HCT116 (cell line): ENCODE measurements around the gene ZNF497. TPM values are rescaled to one million over a fixed set of nuclear protein-coding genes. Genes with fewer than 3 reads are reported as not detected.

Experiments used
- ATAC-seq: fragments of 200-7000 bp; cut with Tn5 transposase; 2 replicates; pipeline ENCODE4 v1.9.1; 2020; ENCODE audit warnings: mild to moderate bottlenecking, moderate library complexity
- BruUV-seq: library from RNA; stranded (reverse); fragments of 400-500 nt; replicated peaks from 2 replicates; lab custom pipeline; 2021; lab: Mats Ljungman, UMichigan
- CTCF ChIA-PET: fragments of 300-600 bp; sonication (Branson Sonifier 250); formaldehyde crosslinking; loops from one replicate; lab custom pipeline; 2021; ENCODE audit warnings: antibody characterized with exemption; lab: Charles Lee
- POLR2A ChIA-PET: fragments of 300-600, 350-600 bp; sonication (Branson Sonifier 250); formaldehyde crosslinking; loops from one replicate; lab custom pipeline; 2021; ENCODE audit warnings: antibody characterized with exemption; lab: Charles Lee
- RAD21 ChIA-PET, 2 experiments: fragments of 300-600 bp; sonication (Branson Sonifier 250); formaldehyde crosslinking; loops; one replicate each; lab custom pipeline; 2023; ENCODE audit warnings: low total read pairs in 2 of 2; ENCODE audit not compliant: uncharacterized antibody in 2 of 2, unreplicated experiment in 2 of 2, low non-redundant PET in 1 of 2; lab: Charles Lee
- DNase-seq: peaks from one replicate; pipeline ENCODE4 v3.0.0-alpha.2; 2010; ENCODE audit warnings: low read depth, low spot score
- H2AFZ ChIP-seq: fragments of 200-600 bp; shearing (Covaris generic), sonication (generic); 2 replicates; pipeline ENCODE4 v1.6.1; 2017; ENCODE audit warnings: low read depth, mixed run types, mixed read lengths, antibody characterized with exemption, low read length; ENCODE audit not compliant: poor library complexity, severe bottlenecking
- H3K27ac ChIP-seq: 2 replicates; pipeline ENCODE4 v1.5.1; 2012; ENCODE audit warnings: low read depth, low read length
- H3K27me3 ChIP-seq: fragments of 200-600 bp; sonication (generic); 2 replicates; pipeline ENCODE4 v1.6.1; 2016; ENCODE audit warnings: mixed run types, low read length, mixed read lengths; ENCODE audit not compliant: insufficient read depth
- H3K36me3 ChIP-seq, 2 experiments: fragments of 200-500 bp in 1 of 2; fragments of 200-600 bp in 1 of 2; sonication (Bioruptor generic) in 1 of 2; sonication (generic) in 1 of 2; 2 replicates each; pipeline versions ENCODE4 v1.5.1 to v1.6.1; 2014 to 2016; ENCODE audit warnings: low read length in 2 of 2, inconsistent platforms in 1 of 2, mixed read lengths in 1 of 2, mixed run types in 1 of 2; ENCODE audit not compliant: insufficient read depth in 2 of 2, control insufficient read depth in 1 of 2
- H3K4me1 ChIP-seq, 2 experiments: fragments of 200-600 bp in 1 of 2; sonication (generic) in 1 of 2; 2 replicates each; pipeline versions ENCODE4 v1.5.1 to v1.6.1; 2012 to 2017; ENCODE audit warnings: low read length in 2 of 2, inconsistent platforms in 1 of 2, mild to moderate bottlenecking in 1 of 2, mixed read lengths in 1 of 2, mixed run types in 1 of 2, moderate library complexity in 1 of 2; ENCODE audit not compliant: insufficient read depth in 2 of 2, control insufficient read depth in 1 of 2
- H3K4me2 ChIP-seq: fragments of 200-600 bp; sonication (generic); 2 replicates; pipeline ENCODE4 v1.6.1; 2017; ENCODE audit warnings: mixed run types, low read length, mixed read lengths
- H3K4me3 ChIP-seq, 2 experiments: fragments of 200-600 bp in 1 of 2; sonication (generic) in 1 of 2; replicated peaks in 1 of 2; 2 replicates each; pipeline ENCODE4 v1.5.1; 2011 to 2016; ENCODE audit warnings: low read length in 2 of 2, control low read depth in 1 of 2, low read depth in 1 of 2, mild to moderate bottlenecking in 1 of 2, mixed read lengths in 1 of 2, mixed run types in 1 of 2
- H3K79me2 ChIP-seq: fragments of 200-600 bp; sonication (generic); 2 replicates; pipeline ENCODE4 v1.6.1; 2017; ENCODE audit warnings: mild to moderate bottlenecking, mixed run types, low read length, moderate library complexity, mixed read lengths; ENCODE audit not compliant: insufficient read depth
- H3K9ac ChIP-seq: fragments of 200-600 bp; sonication (generic); 2 replicates; pipeline ENCODE4 v1.6.1; 2016; ENCODE audit warnings: low read length, mixed read lengths
- H3K9me2 ChIP-seq: fragments of 200-600 bp; sonication (generic), shearing (Covaris generic); 2 replicates; pipeline ENCODE4 v1.6.1; 2017; ENCODE audit warnings: mixed run types, mild to moderate bottlenecking, moderate library complexity; ENCODE audit not compliant: insufficient read depth
- H3K9me3 ChIP-seq, 2 experiments: fragments of 200-500 bp in 1 of 2; fragments of 200-600 bp in 1 of 2; sonication (Bioruptor generic) in 1 of 2; sonication (generic) in 1 of 2; 2 replicates each; pipeline ENCODE4 v1.6.1; 2014 to 2017; ENCODE audit warnings: low read length in 2 of 2, mixed read lengths in 2 of 2, inconsistent platforms in 1 of 2, low read depth in 1 of 2, mild to moderate bottlenecking in 1 of 2, mixed run types in 1 of 2, moderate library complexity in 1 of 2; ENCODE audit not compliant: control insufficient read depth in 1 of 2, insufficient read depth in 1 of 2
- H4K20me1 ChIP-seq: fragments of 200-600 bp; sonication (generic), shearing (Covaris generic); 2 replicates; pipeline ENCODE4 v1.6.1; 2017; ENCODE audit warnings: mixed run types, mild to moderate bottlenecking, moderate library complexity; ENCODE audit not compliant: insufficient read depth
- CBX3 ChIP-seq: IDR thresholded peaks from 2 replicates; pipeline ENCODE4 v1.6.1; 2012; ENCODE audit warnings: low read depth
- EZH2phosphoT487 ChIP-seq: fragments of 200-600 bp; IDR thresholded peaks from 2 replicates; pipeline ENCODE4 v1.6.1; 2018; ENCODE audit warnings: antibody characterized with exemption, borderline replicate concordance
- FOSL1 ChIP-seq: IDR thresholded peaks from 2 replicates; pipeline ENCODE4 v1.6.1; 2012; ENCODE audit warnings: low read depth
- JUND ChIP-seq: IDR thresholded peaks from 2 replicates; pipeline ENCODE4 v1.6.1; 2012
- POLR2AphosphoS5 ChIP-seq: IDR thresholded peaks from 2 replicates; pipeline ENCODE4 v1.6.1; 2011; ENCODE audit warnings: mild to moderate bottlenecking, low read depth, low read length, moderate library complexity
- SIN3A ChIP-seq: IDR thresholded peaks from 2 replicates; pipeline ENCODE4 v1.6.1; 2012; ENCODE audit warnings: low read depth
- SP1 ChIP-seq: IDR thresholded peaks from 2 replicates; pipeline ENCODE4 v1.6.1; 2012; ENCODE audit warnings: low read depth
- SRF ChIP-seq: IDR thresholded peaks from 2 replicates; pipeline ENCODE4 v1.6.1; 2012; ENCODE audit warnings: low read depth
- TCF7L2 ChIP-seq: IDR thresholded peaks from 2 replicates; pipeline ENCODE4 v1.7.0; 2011; ENCODE audit warnings: borderline replicate concordance, inconsistent platforms; ENCODE audit not compliant: insufficient read depth, insufficient read length; ENCODE audit errors: extremely low read depth
- YY1 ChIP-seq: IDR thresholded peaks from 2 replicates; pipeline ENCODE4 v1.6.1; 2011; ENCODE audit warnings: low read length, low read depth, moderate library complexity, mild to moderate bottlenecking; ENCODE audit not compliant: insufficient replicate concordance; ENCODE audit errors: extremely low read depth
- ZFX ChIP-seq: fragments of 450-650 bp; IDR thresholded peaks from 2 replicates; pipeline ENCODE4 v1.6.1; 2017
- ZNF274 ChIP-seq: fragments of 200-500 bp; sonication (Bioruptor generic); IDR thresholded peaks from 2 replicates; pipeline ENCODE4 v1.6.1; 2014; ENCODE audit warnings: mild to moderate bottlenecking, low read depth, low read length, inconsistent platforms
- intact Hi-C: fragments of 100-400 bp; cut with micrococcal nuclease; formaldehyde crosslinking; loops from 2 replicates; pipeline ENCODE4 v1.10.0; 2022
- total RNA-seq: library from RNA; stranded (reverse); gene quantifications from one replicate; pipeline ENCODE4 v1.2.1, GENCODE V29; 2021; ENCODE audit not compliant: unreplicated experiment
- TF ChIP-seq, protein P1 (sequence below): IDR thresholded peaks from 2 replicates; pipeline ENCODE4 v1.6.1; 2012
- TF ChIP-seq, protein P2 (sequence below): IDR thresholded peaks from 2 replicates; pipeline ENCODE4 v1.6.1; 2011; ENCODE audit warnings: mild to moderate bottlenecking, low read length, moderate library complexity; ENCODE audit not compliant: insufficient replicate concordance; ENCODE audit errors: extremely low read depth
- TF ChIP-seq, protein P3 (sequence below): IDR thresholded peaks from 2 replicates; pipeline ENCODE4 v1.6.1; 2012
- TF ChIP-seq, protein P4 (sequence below): IDR thresholded peaks from 2 replicates; pipeline ENCODE4 v1.6.1; 2012; ENCODE audit warnings: low read depth
- TF ChIP-seq, protein P5 (sequence below), 3 experiments: fragments of 200-600 bp in 1 of 3; sonication (generic) in 1 of 3; IDR thresholded peaks in 2 of 3; conservative IDR thresholded peaks in 1 of 3; 2 replicates each; pipeline ENCODE4 v1.5.1; 2012 to 2017; ENCODE audit warnings: low read depth in 2 of 3, low read length in 2 of 3, antibody characterized with exemption in 1 of 3, borderline replicate concordance in 1 of 3, control low read depth in 1 of 3, mild to moderate bottlenecking in 1 of 3, mixed read lengths in 1 of 3, mixed run types in 1 of 3, moderate library complexity in 1 of 3; ENCODE audit not compliant: insufficient read depth in 1 of 3

ZNF497 gene
- total RNA-seq, 1 experiment from 2014 or later = 5.1 TPM

DNA sequence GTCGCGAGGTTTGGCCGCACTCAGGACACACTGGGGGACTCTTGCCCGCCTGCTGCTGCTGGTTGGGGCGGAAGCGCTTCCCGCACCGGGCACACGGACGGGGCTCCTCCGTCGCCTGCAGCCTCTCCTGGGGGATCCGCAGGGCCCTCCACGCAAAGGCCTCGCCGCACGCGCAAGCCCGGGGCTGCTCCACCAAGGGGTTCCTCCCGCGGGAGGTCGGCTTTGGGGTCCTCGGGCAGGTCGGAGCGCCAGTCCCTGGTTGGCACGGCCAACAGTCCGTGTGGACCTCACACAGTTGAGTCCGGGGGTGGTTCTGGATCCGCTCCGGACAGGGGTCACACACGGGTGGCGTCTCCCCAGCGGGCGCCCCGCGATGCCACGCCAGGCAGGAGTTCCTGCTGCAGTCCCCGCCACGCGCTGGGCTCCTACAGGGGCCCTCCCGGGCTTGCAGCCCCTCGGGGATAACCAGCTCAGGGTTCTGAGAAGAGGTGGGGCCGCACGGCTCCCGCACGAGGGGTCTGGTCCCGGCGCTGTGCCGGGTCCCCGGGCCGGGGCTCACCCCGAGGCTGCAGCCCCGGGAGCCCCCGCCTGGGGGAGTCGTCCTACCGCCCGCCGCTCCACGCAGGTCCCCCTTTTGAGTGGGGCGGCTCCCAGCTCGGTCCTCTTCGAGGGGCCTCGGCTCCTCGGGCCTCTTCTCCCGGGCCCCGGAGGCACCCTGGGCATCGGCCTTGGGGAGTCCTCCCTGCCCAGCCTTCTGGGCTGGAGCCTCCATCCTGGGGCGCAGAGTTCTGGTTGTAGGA is 6.2 kb upstream of the ZNF497 start:
- Histone ChIP-seq H3K9me2 (no peaks in the 10 kb centered on the region), H3K9me3 (no peaks in the 10 kb centered on the region), H3K36me3 (no peaks in the 10 kb centered on the region), H3K9ac (no peak overlapping the region)
- RAD21 ChIA-PET = no interaction called here
- intact Hi-C loops = no loop called here
- BruUV-seq = no TSS peak
- no peak for ATAC-seq
- TF ChIP-seq SRF (no peak), FOSL1 (no peak), TCF7L2 (no peak), SIN3A (no peak), POLR2AphosphoS5 (no peak), ZNF274 (no peak), YY1 (no peak), CBX3 (no peak), EZH2phosphoT487 (no peak), SP1 (no peak), ZFX (no peak), JUND (no peak)
- TF ChIP-seq, protein P1, sequence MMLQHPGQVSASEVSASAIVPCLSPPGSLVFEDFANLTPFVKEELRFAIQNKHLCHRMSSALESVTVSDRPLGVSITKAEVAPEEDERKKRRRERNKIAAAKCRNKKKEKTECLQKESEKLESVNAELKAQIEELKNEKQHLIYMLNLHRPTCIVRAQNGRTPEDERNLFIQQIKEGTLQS = no peak
- TF ChIP-seq, protein P2, sequence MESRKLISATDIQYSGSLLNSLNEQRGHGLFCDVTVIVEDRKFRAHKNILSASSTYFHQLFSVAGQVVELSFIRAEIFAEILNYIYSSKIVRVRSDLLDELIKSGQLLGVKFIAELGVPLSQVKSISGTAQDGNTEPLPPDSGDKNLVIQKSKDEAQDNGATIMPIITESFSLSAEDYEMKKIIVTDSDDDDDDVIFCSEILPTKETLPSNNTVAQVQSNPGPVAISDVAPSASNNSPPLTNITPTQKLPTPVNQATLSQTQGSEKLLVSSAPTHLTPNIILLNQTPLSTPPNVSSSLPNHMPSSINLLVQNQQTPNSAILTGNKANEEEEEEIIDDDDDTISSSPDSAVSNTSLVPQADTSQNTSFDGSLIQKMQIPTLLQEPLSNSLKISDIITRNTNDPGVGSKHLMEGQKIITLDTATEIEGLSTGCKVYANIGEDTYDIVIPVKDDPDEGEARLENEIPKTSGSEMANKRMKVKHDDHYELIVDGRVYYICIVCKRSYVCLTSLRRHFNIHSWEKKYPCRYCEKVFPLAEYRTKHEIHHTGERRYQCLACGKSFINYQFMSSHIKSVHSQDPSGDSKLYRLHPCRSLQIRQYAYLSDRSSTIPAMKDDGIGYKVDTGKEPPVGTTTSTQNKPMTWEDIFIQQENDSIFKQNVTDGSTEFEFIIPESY = no peak
- TF ChIP-seq, protein P3, sequence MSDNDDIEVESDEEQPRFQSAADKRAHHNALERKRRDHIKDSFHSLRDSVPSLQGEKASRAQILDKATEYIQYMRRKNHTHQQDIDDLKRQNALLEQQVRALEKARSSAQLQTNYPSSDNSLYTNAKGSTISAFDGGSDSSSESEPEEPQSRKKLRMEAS = no peak
- TF ChIP-seq, protein P4, sequence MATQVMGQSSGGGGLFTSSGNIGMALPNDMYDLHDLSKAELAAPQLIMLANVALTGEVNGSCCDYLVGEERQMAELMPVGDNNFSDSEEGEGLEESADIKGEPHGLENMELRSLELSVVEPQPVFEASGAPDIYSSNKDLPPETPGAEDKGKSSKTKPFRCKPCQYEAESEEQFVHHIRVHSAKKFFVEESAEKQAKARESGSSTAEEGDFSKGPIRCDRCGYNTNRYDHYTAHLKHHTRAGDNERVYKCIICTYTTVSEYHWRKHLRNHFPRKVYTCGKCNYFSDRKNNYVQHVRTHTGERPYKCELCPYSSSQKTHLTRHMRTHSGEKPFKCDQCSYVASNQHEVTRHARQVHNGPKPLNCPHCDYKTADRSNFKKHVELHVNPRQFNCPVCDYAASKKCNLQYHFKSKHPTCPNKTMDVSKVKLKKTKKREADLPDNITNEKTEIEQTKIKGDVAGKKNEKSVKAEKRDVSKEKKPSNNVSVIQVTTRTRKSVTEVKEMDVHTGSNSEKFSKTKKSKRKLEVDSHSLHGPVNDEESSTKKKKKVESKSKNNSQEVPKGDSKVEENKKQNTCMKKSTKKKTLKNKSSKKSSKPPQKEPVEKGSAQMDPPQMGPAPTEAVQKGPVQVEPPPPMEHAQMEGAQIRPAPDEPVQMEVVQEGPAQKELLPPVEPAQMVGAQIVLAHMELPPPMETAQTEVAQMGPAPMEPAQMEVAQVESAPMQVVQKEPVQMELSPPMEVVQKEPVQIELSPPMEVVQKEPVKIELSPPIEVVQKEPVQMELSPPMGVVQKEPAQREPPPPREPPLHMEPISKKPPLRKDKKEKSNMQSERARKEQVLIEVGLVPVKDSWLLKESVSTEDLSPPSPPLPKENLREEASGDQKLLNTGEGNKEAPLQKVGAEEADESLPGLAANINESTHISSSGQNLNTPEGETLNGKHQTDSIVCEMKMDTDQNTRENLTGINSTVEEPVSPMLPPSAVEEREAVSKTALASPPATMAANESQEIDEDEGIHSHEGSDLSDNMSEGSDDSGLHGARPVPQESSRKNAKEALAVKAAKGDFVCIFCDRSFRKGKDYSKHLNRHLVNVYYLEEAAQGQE = no peak
- TF ChIP-seq, protein P5, sequence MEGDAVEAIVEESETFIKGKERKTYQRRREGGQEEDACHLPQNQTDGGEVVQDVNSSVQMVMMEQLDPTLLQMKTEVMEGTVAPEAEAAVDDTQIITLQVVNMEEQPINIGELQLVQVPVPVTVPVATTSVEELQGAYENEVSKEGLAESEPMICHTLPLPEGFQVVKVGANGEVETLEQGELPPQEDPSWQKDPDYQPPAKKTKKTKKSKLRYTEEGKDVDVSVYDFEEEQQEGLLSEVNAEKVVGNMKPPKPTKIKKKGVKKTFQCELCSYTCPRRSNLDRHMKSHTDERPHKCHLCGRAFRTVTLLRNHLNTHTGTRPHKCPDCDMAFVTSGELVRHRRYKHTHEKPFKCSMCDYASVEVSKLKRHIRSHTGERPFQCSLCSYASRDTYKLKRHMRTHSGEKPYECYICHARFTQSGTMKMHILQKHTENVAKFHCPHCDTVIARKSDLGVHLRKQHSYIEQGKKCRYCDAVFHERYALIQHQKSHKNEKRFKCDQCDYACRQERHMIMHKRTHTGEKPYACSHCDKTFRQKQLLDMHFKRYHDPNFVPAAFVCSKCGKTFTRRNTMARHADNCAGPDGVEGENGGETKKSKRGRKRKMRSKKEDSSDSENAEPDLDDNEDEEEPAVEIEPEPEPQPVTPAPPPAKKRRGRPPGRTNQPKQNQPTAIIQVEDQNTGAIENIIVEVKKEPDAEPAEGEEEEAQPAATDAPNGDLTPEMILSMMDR (IDR thresholded peaks at IDR 0.05 in 2 of 3, conservative IDR thresholded peaks at IDR 0.05 in 1 of 3; ENCODE audit: borderline replicate concordance in 1 of 3, insufficient read depth in 1 of 3, low read depth in 2 of 3, low read length in 2 of 3) = no peak
- TF ChIP-seq, all 23 proteins: peak for 0
- no peak overlapping the region for H2AFZ ChIP-seq
- no peak overlapping the region for H3K4me2 ChIP-seq
- no peak overlapping the region for H3K4me3 ChIP-seq
- H4K20me1 ChIP-seq = no peaks in the 10 kb centered on the region
- H3K79me2 ChIP-seq = no peaks in the 10 kb centered on the region
- H3K27ac ChIP-seq = no peak overlapping the region
- ChIA-PET CTCF (no interaction called here), POLR2A (no interaction called here)
- peaks cover 0 to 4% of the 10 kb centered on the region in 2 experiments; a peak in 1 of 4 replicates for H3K4me1 ChIP-seq
- no peak for DNase-seq
- no peaks in the 10 kb centered on the region for H3K27me3 ChIP-seq
